GM19099 (cell line): ENCODE results near the gene CAPZB.

Experiments used
- POLR2A ChIP-seq: IDR thresholded peaks from 3 replicates; pipeline ENCODE4 v1.6.1; 2011; ENCODE audit warnings: low read depth; ENCODE audit not compliant: insufficient read length; ENCODE audit errors: extremely low read depth

Gene CAPZB

GRCh38 chr1:19327736-19328135, 157.6 kb downstream of the CAPZB start:
- no peak for TF ChIP-seq POLR2A

- no peak for TF ChIP-seq POLR2A
Measured at GRCh38 chr1:19327301-19327700, 158.0 kb downstream of the CAPZB start.

GRCh38 chr1:19326748-19327065, 158.6 kb downstream of the CAPZB start:
- no peak for TF ChIP-seq POLR2A

- TF ChIP-seq POLR2A = no peak
Measured at GRCh38 chr1:19325958-19326747, 159.2 kb downstream of the CAPZB start.

GRCh38 chr1:19325368-19325957, 159.9 kb downstream of the CAPZB start:
- TF ChIP-seq POLR2A = no peak

GRCh38 chr1:19324665-19324990, 160.7 kb downstream of the CAPZB start:
- TF ChIP-seq POLR2A = no peak

GRCh38 chr1:19323987-19324664, 161.2 kb downstream of the CAPZB start:
- TF ChIP-seq POLR2A = no peak

GRCh38 chr1:19322481-19322880, 162.9 kb downstream of the CAPZB start:
- TF ChIP-seq POLR2A = no peak

- TF ChIP-seq POLR2A = no peak
Measured at GRCh38 chr1:19321071-19321470, 164.3 kb downstream of the CAPZB start.

- TF ChIP-seq POLR2A = no peak
Measured at GRCh38 chr1:19319196-19319595, 166.1 kb downstream of the CAPZB start.

- no peak for TF ChIP-seq POLR2A
Measured at GRCh38 chr1:19317126-19317910, 168.0 kb downstream of the CAPZB start.

GRCh38 chr1:19315378-19316198, 169.8 kb downstream of the CAPZB start:
- peak; percentile 43 for TF ChIP-seq POLR2A

- no peak for TF ChIP-seq POLR2A
Measured at GRCh38 chr1:19313961-19314882, 171.1 kb downstream of the CAPZB start.

- no peak for TF ChIP-seq POLR2A
Measured at GRCh38 chr1:19313636-19313959, 171.7 kb downstream of the CAPZB start.
